ENCODE measurements around the gene PEPD. TPM values are rescaled to one million over a fixed set of nuclear protein-coding genes. Genes with fewer than 3 reads are reported as not detected.

PEPD gene
- polyA plus RNA-seq, 4 donors, result 159 to 1,330 (median 491) TPM

- no peaks in the 10 kb centered on the region for H3K4me1 ChIP-seq (ENCODE audit: control insufficient read depth in 3 of 3, insufficient read depth in 2 of 3, low read depth in 1 of 3, low read length in 2 of 3)
- H3K36me3 ChIP-seq (ENCODE audit: control insufficient read depth in 3 of 3, insufficient read depth in 2 of 3, low read depth in 1 of 3, low read length in 3 of 3), result peaks cover 3 to 27% (median 13%) of the 10 kb centered on the region in 3 donors
- WGBS, 3 donors, result 92 to 96% (median 95%) methylated on average over 10 of the region's 10 CpGs
- no peak overlapping the region for H3K4me3 ChIP-seq (ENCODE audit: low read depth in 1 of 3, low read length in 3 of 3)
- no peak for DNase-seq
- H3K9me3 ChIP-seq (ENCODE audit: control insufficient read depth in 2 of 2, insufficient read depth in 1 of 2, low read depth in 1 of 2, low read length in 1 of 2), result peaks cover 2 to 5% of the 10 kb centered on the region in 2 donors
- no peak for FAIRE-seq
- H3K27me3 ChIP-seq (ENCODE audit: control insufficient read depth in 3 of 3, insufficient read depth in 3 of 3, low read length in 3 of 3), result no peaks in the 10 kb centered on the region
- H3K27ac ChIP-seq (ENCODE audit: low read depth in 1 of 3, low read length in 2 of 3), result no peak overlapping the region
These were observed 43.8 kb downstream of the PEPD start for GRCh38 chr19:33477781-33478180.

- DNase-seq (no peak), FAIRE-seq (no peak)
- Histone ChIP-seq H3K27me3 (ENCODE audit: control insufficient read depth in 3 of 3, insufficient read depth in 3 of 3, low read length in 3 of 3) (no peaks in the 10 kb centered on the region), H3K4me1 (ENCODE audit: control insufficient read depth in 3 of 3, insufficient read depth in 2 of 3, low read depth in 1 of 3, low read length in 2 of 3) (no peaks in the 10 kb centered on the region), H3K4me3 (ENCODE audit: low read depth in 1 of 3, low read length in 3 of 3) (no peak overlapping the region), H3K9me3 (ENCODE audit: control insufficient read depth in 2 of 2, insufficient read depth in 1 of 2, low read depth in 1 of 2, low read length in 1 of 2) (peaks cover 2 to 5% of the 10 kb centered on the region in 2 donors), H3K27ac (ENCODE audit: low read depth in 1 of 3, low read length in 2 of 3) (no peak overlapping the region), H3K36me3 (ENCODE audit: control insufficient read depth in 3 of 3, insufficient read depth in 2 of 3, low read depth in 1 of 3, low read length in 3 of 3) (peaks cover 3 to 35% (median 13%) of the 10 kb centered on the region in 3 donors)
- 94 to 99% (median 97%) methylated on average over 11 of the region's 11 CpGs for WGBS, 3 donors
These were observed 45.4 kb downstream of the PEPD start for GRCh38 chr19:33476151-33476707.

GRCh38 chr19:33473653-33474305 is 47.8 kb downstream of the PEPD start:
- H3K4me1 ChIP-seq (ENCODE audit: control insufficient read depth in 3 of 3, insufficient read depth in 2 of 3, low read depth in 1 of 3, low read length in 2 of 3), result no peaks in the 10 kb centered on the region
- H3K9me3 ChIP-seq (ENCODE audit: control insufficient read depth in 2 of 2, insufficient read depth in 1 of 2, low read depth in 1 of 2, low read length in 1 of 2), result peaks cover 2 to 5% of the 10 kb centered on the region in 2 donors
- H3K4me3 ChIP-seq (ENCODE audit: low read depth in 1 of 3, low read length in 3 of 3), result no peak overlapping the region
- peaks cover 3 to 54% (median 16%) of the 10 kb centered on the region in 3 donors for H3K36me3 ChIP-seq (ENCODE audit: control insufficient read depth in 3 of 3, insufficient read depth in 2 of 3, low read depth in 1 of 3, low read length in 3 of 3)
- 63 to 87% (median 75%) methylated on average over 6 of the region's 6 CpGs for WGBS, 3 donors
- no peak overlapping the region for H3K27ac ChIP-seq (ENCODE audit: low read depth in 1 of 3, low read length in 2 of 3)
- no peak for DNase-seq
- no peak for FAIRE-seq
- H3K27me3 ChIP-seq (ENCODE audit: control insufficient read depth in 3 of 3, insufficient read depth in 3 of 3, low read length in 3 of 3), result no peaks in the 10 kb centered on the region

DNA sequence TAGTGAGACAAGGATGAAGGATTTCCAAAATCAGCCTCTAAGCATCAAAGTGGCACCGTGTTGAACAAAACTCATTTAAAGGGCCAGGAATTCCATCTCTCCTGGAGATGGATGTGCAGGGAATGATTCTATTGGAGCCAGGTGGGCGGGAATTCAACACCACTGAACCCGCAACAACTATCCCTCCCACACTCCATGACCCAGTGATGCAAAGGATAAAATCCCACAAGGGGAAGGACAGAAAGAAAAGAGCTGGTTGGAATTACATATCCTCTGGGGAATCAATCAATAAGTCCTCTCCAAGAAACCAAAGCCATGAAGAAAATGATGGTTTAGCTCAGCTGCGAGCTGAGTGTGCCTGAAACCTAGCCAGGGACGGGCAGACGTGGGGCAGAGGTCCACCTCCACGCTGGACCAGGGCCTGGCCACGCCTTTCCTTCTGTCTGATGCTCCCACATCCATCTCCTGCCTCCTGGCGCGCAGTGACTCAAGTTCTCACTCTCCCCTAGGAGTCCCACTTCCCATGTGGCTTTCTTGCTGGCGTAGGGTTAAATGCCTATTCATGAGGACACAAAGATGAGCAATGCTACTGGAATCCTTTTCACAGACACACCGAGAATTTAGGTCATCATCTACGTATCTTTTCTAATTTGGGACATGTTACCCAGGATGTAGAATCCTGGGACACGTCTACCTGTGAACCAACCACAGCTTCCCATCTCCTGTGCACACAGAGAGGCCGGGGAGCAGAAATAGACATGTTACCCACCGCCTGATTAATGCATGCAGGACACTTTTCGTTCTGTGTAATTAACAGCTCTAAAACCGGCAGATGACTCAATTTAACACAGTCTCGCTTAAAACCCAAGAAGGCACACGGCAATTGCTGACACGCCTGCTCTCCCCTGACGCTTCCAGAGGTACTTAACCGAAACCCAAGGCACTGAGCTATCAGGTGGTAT is 48.6 kb downstream of the PEPD start:
- H3K4me1 ChIP-seq (ENCODE audit: control insufficient read depth in 3 of 3, insufficient read depth in 2 of 3, low read depth in 1 of 3, low read length in 2 of 3), result no peaks in the 10 kb centered on the region
- no peak overlapping the region for H3K4me3 ChIP-seq (ENCODE audit: low read depth in 1 of 3, low read length in 3 of 3)
- H3K36me3 ChIP-seq (ENCODE audit: control insufficient read depth in 3 of 3, insufficient read depth in 2 of 3, low read depth in 1 of 3, low read length in 3 of 3), result peaks cover 3 to 56% (median 20%) of the 10 kb centered on the region in 3 donors
- no peak overlapping the region for H3K27ac ChIP-seq (ENCODE audit: low read depth in 1 of 3, low read length in 2 of 3)
- H3K27me3 ChIP-seq (ENCODE audit: control insufficient read depth in 3 of 3, insufficient read depth in 3 of 3, low read length in 3 of 3), result no peaks in the 10 kb centered on the region
- DNase-seq (no peak), FAIRE-seq (no peak)
- 79 to 86% (median 81%) methylated on average over 23 of the region's 23 CpGs for WGBS, 3 donors
- H3K9me3 ChIP-seq (ENCODE audit: control insufficient read depth in 2 of 2, insufficient read depth in 1 of 2, low read depth in 1 of 2, low read length in 1 of 2), result peaks cover 2% of the 10 kb centered on the region in 2 donors

GRCh38 chr19:33472226-33472625 is 49.4 kb downstream of the PEPD start:
- H3K9me3 ChIP-seq (ENCODE audit: control insufficient read depth in 2 of 2, insufficient read depth in 1 of 2, low read depth in 1 of 2, low read length in 1 of 2), result peaks cover 0 to 2% of the 10 kb centered on the region in 2 donors
- H3K27me3 ChIP-seq (ENCODE audit: control insufficient read depth in 3 of 3, insufficient read depth in 3 of 3, low read length in 3 of 3), result no peaks in the 10 kb centered on the region
- WGBS, 3 donors, result 80 to 88% (median 87%) methylated on average over 4 of the region's 4 CpGs
- H3K4me1 ChIP-seq (ENCODE audit: control insufficient read depth in 3 of 3, insufficient read depth in 2 of 3, low read depth in 1 of 3, low read length in 2 of 3), result no peaks in the 10 kb centered on the region
- H3K36me3 ChIP-seq (ENCODE audit: control insufficient read depth in 3 of 3, insufficient read depth in 2 of 3, low read depth in 1 of 3, low read length in 3 of 3), result peaks cover 0 to 50% (median 22%) of the 10 kb centered on the region in 3 donors
- H3K4me3 ChIP-seq (ENCODE audit: low read depth in 1 of 3, low read length in 3 of 3), result no peak overlapping the region
- DNase-seq (no peak), FAIRE-seq (no peak)
- no peak overlapping the region for H3K27ac ChIP-seq (ENCODE audit: low read depth in 1 of 3, low read length in 2 of 3)

GRCh38 chr19:33471111-33471996 is 50.2 kb downstream of the PEPD start:
- Histone ChIP-seq H3K4me3 (ENCODE audit: low read depth in 1 of 3, low read length in 3 of 3) (no peak overlapping the region), H3K27ac (ENCODE audit: low read depth in 1 of 3, low read length in 2 of 3) (no peak overlapping the region), H3K4me1 (ENCODE audit: control insufficient read depth in 3 of 3, insufficient read depth in 2 of 3, low read depth in 1 of 3, low read length in 2 of 3) (no peaks in the 10 kb centered on the region), H3K9me3 (ENCODE audit: control insufficient read depth in 2 of 2, insufficient read depth in 1 of 2, low read depth in 1 of 2, low read length in 1 of 2) (peaks cover 0 to 2% of the 10 kb centered on the region in 2 donors), H3K27me3 (ENCODE audit: control insufficient read depth in 3 of 3, insufficient read depth in 3 of 3, low read length in 3 of 3) (no peaks in the 10 kb centered on the region), H3K36me3 (ENCODE audit: control insufficient read depth in 3 of 3, insufficient read depth in 2 of 3, low read depth in 1 of 3, low read length in 3 of 3) (peaks cover 0 to 46% (median 18%) of the 10 kb centered on the region in 3 donors)
- DNase-seq, result no peak
- no peak for FAIRE-seq
- WGBS, 3 donors, result 85 to 94% (median 93%) methylated on average over 13 of the region's 13 CpGs

DNA sequence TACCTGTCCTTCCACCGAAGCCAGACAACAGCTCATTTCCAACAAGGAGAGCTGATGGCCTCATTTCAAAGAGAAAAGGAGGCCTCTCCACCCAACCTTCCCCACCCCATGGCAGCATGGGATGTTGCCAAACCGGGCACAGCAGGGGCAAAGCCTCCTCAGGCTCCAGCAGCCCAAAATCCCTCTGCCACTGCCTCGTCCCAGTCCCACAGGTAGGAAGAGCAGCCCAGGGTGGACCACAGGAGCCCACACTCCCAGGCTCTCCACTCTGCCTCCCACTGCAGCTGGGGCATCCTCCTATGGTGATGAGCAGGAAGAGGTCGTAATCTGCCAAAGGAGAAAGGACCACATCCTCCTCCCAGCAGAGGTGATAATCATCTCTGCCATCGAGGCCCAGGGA is 50.9 kb downstream of the PEPD start:
- 79 to 88% (median 87%) methylated on average over 5 of the region's 5 CpGs for WGBS, 3 donors
- Histone ChIP-seq H3K4me3 (ENCODE audit: low read depth in 1 of 3, low read length in 3 of 3) (no peak overlapping the region), H3K27ac (ENCODE audit: low read depth in 1 of 3, low read length in 2 of 3) (no peak overlapping the region), H3K9me3 (ENCODE audit: control insufficient read depth in 2 of 2, insufficient read depth in 1 of 2, low read depth in 1 of 2, low read length in 1 of 2) (peaks cover 0 to 2% of the 10 kb centered on the region in 2 donors), H3K27me3 (ENCODE audit: control insufficient read depth in 3 of 3, insufficient read depth in 3 of 3, low read length in 3 of 3) (no peaks in the 10 kb centered on the region), H3K36me3 (ENCODE audit: control insufficient read depth in 3 of 3, insufficient read depth in 2 of 3, low read depth in 1 of 3, low read length in 3 of 3) (peaks cover 0 to 43% (median 18%) of the 10 kb centered on the region in 3 donors), H3K4me1 (ENCODE audit: control insufficient read depth in 3 of 3, insufficient read depth in 2 of 3, low read depth in 1 of 3, low read length in 2 of 3) (no peaks in the 10 kb centered on the region)
- FAIRE-seq, result no peak
- no peak for DNase-seq

DNA sequence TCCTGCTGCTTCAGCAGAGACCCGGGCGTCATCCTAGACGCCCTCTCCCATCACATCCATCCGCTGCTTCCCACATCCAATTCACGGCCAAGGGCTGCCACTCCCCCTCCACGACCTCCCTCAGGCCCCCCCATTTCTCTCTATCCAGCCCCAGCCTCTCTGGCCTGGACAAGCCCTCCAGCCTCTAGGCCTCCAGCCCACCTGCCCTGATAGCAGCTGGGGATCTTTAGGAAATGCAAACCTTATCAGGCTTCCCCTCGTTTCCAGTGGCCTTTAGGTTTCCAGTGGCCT is 51.6 kb downstream of the PEPD start:
- no peak overlapping the region for H3K27ac ChIP-seq (ENCODE audit: low read depth in 1 of 3, low read length in 2 of 3)
- H3K4me3 ChIP-seq (ENCODE audit: low read depth in 1 of 3, low read length in 3 of 3), result no peak overlapping the region
- H3K36me3 ChIP-seq (ENCODE audit: control insufficient read depth in 3 of 3, insufficient read depth in 2 of 3, low read depth in 1 of 3, low read length in 3 of 3), result peaks cover 0 to 46% (median 18%) of the 10 kb centered on the region in 3 donors
- no peak for FAIRE-seq
- no peak for DNase-seq
- no peaks in the 10 kb centered on the region for H3K4me1 ChIP-seq (ENCODE audit: control insufficient read depth in 3 of 3, insufficient read depth in 2 of 3, low read depth in 1 of 3, low read length in 2 of 3)
- WGBS, 3 donors, result 86 to 92% (median 89%) methylated on average over 7 of the region's 7 CpGs
- peaks cover 0 to 2% of the 10 kb centered on the region in 2 donors for H3K9me3 ChIP-seq (ENCODE audit: control insufficient read depth in 2 of 2, insufficient read depth in 1 of 2, low read depth in 1 of 2, low read length in 1 of 2)
- H3K27me3 ChIP-seq (ENCODE audit: control insufficient read depth in 3 of 3, insufficient read depth in 3 of 3, low read length in 3 of 3), result no peaks in the 10 kb centered on the region
